Stimulated activated CD8-positive, alpha-beta memory T cell treated with anti-CD3 and anti-CD28 coated beads, Interleukin-4, amount 100 ng/mL, for 24 hours (primary cell): Measurements from ENCODE around the gene PAIP1.
"Not testable (repeated sequence)": the region's sequence is repeated elsewhere in the genome, so short reads cannot be mapped to it uniquely, and the experiment has no call there.

Experiments used
- DNase-seq: peaks from one replicate; pipeline ENCODE4 v3.0.0-alpha.2; 2020; ENCODE audit warnings: low read depth

The PAIP1 gene

DNA sequence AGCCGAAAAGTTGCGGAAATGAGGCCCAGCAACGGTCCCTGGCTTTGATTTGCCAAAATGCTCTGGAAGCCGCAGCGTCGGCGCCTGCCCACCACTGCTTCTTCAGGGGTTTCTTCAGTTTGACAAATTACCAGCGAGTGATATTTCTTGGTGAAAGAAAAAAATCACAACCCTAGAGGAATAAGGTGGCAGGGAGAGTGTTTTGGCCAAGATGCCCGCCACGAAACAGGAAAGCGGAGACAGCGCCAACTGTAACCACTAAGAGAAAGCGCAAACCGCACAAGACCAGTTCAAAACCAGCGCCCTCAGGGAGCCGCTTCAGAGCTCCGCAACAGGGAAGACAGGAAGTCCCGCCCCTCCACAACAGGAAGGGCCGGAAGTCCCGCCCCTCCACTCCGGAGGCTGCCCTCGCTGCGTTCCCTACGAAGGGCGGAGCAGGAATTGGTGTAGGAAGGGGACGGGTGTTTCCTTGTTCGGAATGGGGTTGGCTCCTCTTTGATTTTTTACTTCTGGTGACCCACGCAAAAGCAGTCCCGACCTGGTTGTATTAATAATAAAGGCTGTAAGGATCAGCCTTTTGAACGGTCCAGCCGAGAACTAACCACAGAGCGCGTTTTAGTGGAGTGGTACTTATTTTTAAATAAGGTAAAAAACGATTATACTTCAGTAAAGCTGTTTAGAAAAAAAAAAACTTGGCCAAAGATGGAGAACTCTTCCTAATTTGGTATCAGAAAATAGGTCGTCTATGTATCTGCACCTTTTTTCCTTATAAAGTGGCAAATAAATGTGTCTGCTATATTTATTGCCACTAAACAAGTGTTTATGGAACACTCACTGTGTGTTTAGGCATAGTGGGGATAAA, 41.8 kb downstream of the PAIP1 start, which contains the start of gene C5orf34:
TSS of gene C5orf34 (minus strand) at position 333 of the 862 bp plus-strand sequence. CDS start 5,809 bp downstream, outside the sequence.
- DNase-seq, result peak; percentile 93

GRCh38 chr5:43514471-43514815, 42.4 kb downstream of the PAIP1 start:
- DNase-seq, result no peak

- DNase-seq, result no peak
These were observed 42.9 kb downstream of the PAIP1 start for GRCh38 chr5:43514025-43514424.

DNA sequence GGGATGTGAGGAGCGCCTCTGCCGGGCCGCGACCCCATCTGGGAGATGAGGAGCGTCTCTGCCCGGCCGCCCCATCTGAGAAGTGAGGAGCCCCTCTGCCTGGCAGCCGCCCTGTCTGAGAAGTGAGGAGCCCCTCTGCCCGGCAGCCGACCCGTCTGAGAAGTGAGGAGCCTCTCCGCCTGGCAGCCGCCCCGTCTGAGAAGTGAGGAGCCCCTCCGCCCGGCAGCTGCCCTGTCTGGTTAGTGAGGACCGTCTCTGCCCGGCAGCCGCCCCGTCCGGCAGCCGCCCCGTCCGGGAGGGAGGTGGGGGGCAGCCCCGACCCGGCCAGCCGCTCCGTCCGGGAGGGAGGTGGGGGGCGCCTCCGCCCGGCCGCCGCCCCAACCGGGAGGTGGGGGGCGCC, 45.8 kb downstream of the PAIP1 start:
- not testable (repeated sequence) for DNase-seq

GRCh38 chr5:43498581-43498980, 58.3 kb downstream of the PAIP1 start:
- no peak for DNase-seq

DNA sequence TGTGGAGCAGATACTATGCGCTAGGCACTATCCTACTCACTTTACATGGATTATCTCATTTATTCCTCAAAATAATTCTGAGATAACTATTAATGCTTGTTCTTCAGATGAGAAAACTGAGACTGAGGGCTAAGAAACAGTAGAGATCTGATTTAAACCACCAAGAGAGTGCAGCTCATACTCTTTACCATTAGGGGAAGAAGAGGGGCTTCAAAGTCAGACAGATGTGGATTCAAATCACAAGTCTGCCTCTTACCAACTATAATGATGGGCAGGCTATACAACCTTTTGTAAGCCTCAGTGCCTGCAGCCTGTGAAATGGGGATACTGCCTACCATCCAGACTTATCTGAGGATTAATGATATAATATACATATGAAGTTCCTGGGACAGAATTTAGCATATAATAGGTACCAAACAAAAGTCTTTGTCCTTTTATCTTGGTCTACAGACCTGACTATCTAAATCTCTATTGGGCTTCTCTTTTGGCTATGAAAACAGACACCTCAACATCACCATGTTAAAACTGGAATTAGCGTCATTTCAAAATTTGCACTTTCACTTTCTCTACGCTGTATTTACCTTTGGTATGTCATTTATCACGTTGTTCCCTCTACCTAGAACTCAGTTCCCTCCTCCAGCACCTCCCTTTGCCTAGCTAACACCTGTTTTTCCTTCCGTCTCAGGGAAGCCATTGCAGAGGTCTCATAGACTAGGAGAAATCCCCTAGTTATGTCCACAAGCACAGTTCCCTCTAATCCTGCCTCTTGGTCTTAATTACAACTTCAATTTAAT, 59.4 kb downstream of the PAIP1 start:
- no peak for DNase-seq

DNA sequence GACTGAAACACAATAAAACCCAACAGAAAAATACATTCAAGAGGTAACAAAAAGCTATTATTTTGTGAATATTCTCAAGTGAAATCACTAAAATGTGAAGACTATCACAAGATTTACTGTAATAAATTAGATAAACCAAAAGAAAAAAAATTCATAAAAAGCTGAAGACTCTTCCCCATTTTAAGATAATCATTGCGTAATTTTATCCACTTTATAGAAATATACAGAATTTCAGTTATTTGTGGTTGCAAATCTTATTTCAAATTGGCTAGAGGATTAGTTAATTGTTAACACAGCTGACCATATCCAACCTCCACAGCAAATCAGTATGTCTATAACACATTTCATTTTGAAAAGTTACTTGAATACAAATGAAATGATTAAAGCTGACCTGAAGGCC, 65.6 kb downstream of the PAIP1 start:
- DNase-seq, result no peak

DNA sequence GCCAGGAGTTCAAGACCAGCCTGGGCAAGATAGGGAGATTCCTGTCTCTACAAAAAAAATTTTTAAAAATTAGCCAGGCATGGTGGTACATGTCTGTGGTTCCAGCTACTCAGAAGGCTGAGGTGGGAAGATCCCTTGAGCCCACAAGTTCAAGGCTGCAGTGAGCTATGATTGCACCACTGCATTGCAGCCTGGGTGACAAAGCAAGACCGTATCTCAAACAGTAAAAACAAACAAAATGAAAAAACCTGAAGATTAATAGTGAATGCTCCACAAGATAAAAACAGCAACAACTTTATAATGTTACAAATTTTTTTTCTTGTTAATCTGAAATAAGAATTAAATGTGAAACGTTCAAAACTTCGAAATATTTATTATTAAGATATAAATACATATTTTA, 70.5 kb downstream of the PAIP1 start:
- no peak for DNase-seq

GRCh38 chr5:43485406-43485805, 71.5 kb downstream of the PAIP1 start:
- DNase-seq, result no peak

GRCh38 chr5:43484106-43484849, 72.6 kb downstream of the PAIP1 start:
- peak; percentile 72 for DNase-seq

DNA sequence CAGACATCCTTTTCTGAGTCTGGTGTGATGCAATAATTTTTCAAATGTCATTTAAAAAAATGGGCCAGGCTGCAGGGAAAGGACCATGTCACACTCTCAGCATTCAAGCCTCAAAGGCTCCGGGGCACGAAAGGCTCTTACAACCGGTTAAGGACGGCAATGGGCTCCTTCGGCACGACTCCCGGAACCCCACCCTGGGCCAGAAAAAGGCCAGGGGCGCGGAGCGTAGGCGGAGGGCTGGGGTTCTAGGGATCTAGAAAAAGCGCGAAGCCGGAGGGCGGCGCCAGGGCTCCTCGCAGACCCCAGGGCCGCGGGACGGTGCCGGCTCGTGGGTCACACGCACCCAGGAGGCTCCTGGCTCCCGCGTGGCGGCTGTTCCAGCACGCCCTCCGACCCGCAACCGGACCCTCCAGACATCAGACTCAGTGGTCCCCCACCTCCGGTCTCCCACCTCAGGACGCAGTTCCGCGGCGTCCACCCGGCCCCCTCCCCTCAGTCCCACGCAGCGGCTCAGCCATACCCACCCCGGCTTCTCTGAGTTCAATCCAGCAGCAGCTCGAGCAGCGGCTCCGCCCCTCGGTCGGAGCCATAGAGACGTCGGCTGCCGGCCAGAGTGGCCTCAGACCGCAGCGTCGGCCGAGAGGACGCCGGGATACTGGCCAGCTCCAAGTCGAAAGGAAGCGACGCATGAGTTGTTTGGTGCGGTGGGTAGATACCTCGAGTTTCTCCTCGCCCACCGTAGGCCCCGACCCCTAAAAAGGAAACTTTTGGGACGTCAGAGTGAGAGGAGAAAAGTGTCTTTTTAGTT, 73.4 kb downstream of the PAIP1 start, which contains the start of gene TMEM267:
TSS of gene TMEM267 (minus strand) at position 568 of the 808 bp plus-strand sequence. CDS start 29,896 bp downstream, outside the sequence.
- peak; percentile 78 for DNase-seq

- no peak for DNase-seq
These were observed 74.2 kb downstream of the PAIP1 start for GRCh38 chr5:43482490-43483297.
